Panc1 (cell line): ENCODE data around the gene GGT6. TPM values are rescaled to one million over a fixed set of nuclear protein-coding genes. Genes with fewer than 3 reads are reported as not detected.

Experiments
- ATAC-seq: fragments of 200-7000 bp; cut with Tn5 transposase; 2 replicates; pipeline ENCODE4 v1.9.1; 2020; ENCODE audit warnings: mild to moderate bottlenecking, moderate library complexity
- BruUV-seq: library from RNA; stranded (reverse); fragments of 400-500 nt; replicated peaks from 2 replicates; lab custom pipeline; 2021; lab: Mats Ljungman, UMichigan
- CTCF ChIA-PET: fragments of 300-600 bp; sonication (Branson Sonifier 250); formaldehyde crosslinking; loops from one replicate; lab custom pipeline; 2022; ENCODE audit warnings: antibody characterized with exemption; lab: Charles Lee
- POLR2A ChIA-PET: fragments of 300-600 bp; sonication (Branson Sonifier 250); formaldehyde crosslinking; loops from one replicate; lab custom pipeline; 2022; ENCODE audit warnings: antibody characterized with exemption; lab: Charles Lee
- DNase-seq: peaks from one replicate; pipeline ENCODE4 v3.0.0-alpha.2; 2010; ENCODE audit warnings: low read depth, low spot score
- H3K27ac ChIP-seq: 2 replicates; pipeline ENCODE4 v1.5.1; 2011; ENCODE audit warnings: mild to moderate bottlenecking, low read length, inconsistent platforms
- H3K27me3 ChIP-seq: fragments of 200-500 bp; sonication (Bioruptor generic); 2 replicates; pipeline ENCODE4 v1.6.0; 2014; ENCODE audit warnings: low read length, inconsistent platforms; ENCODE audit not compliant: control insufficient read depth, insufficient read depth
- H3K36me3 ChIP-seq: fragments of 200-500 bp; sonication (Bioruptor generic); 2 replicates; pipeline ENCODE4 v1.5.1; 2014; ENCODE audit warnings: inconsistent platforms, mild to moderate bottlenecking, low read length, moderate library complexity; ENCODE audit not compliant: control insufficient read depth, insufficient read depth
- H3K4me1 ChIP-seq: 2 replicates; pipeline ENCODE4 v1.5.1; 2011; ENCODE audit warnings: inconsistent platforms, mild to moderate bottlenecking, low read length, moderate library complexity; ENCODE audit not compliant: control insufficient read depth, insufficient read depth
- H3K4me3 ChIP-seq, 2 experiments: 2 replicates each; pipeline ENCODE4 v1.5.1; 2011 to 2012; ENCODE audit warnings: low read depth in 2 of 2, low read length in 2 of 2, mild to moderate bottlenecking in 2 of 2, inconsistent platforms in 1 of 2, moderate library complexity in 1 of 2
- H3K9me3 ChIP-seq: fragments of 200-500 bp; sonication (Bioruptor generic); 2 replicates; pipeline ENCODE4 v1.5.1; 2014; ENCODE audit warnings: low read depth, mild to moderate bottlenecking, inconsistent platforms, low read length, moderate library complexity; ENCODE audit not compliant: control insufficient read depth, insufficient read depth
- POLR2AphosphoS5 ChIP-seq: IDR thresholded peaks from 2 replicates; pipeline ENCODE4 v1.6.1; 2012; ENCODE audit warnings: mild to moderate bottlenecking, low read depth, low read length, moderate library complexity
- REST ChIP-seq, 2 experiments: IDR thresholded peaks; 2 replicates each; pipeline ENCODE4 v1.6.1; 2011 to 2012; ENCODE audit warnings: low read depth in 2 of 2, control low read depth in 1 of 2, low read length in 1 of 2, mild to moderate bottlenecking in 1 of 2, moderate library complexity in 1 of 2; ENCODE audit not compliant: insufficient read depth in 1 of 2
- SIN3A ChIP-seq: IDR thresholded peaks from 2 replicates; pipeline ENCODE4 v1.6.1; 2012; ENCODE audit warnings: low read depth, mild to moderate bottlenecking, low read length, moderate library complexity, borderline replicate concordance; ENCODE audit not compliant: insufficient read depth
- TCF7L2 ChIP-seq: IDR thresholded peaks from 2 replicates; pipeline ENCODE4 v1.6.1; 2011; ENCODE audit warnings: mild to moderate bottlenecking, low read depth, low read length, inconsistent platforms
- in situ Hi-C: cut with HindIII; loops from 2 replicates; pipeline ENCODE4 v1.10.0; 2016; ENCODE audit warnings: low sequenced_read_pairs, low pct_unique_long_range_greater_than_20kb
- intact Hi-C: fragments of 100-400 bp; cut with micrococcal nuclease; formaldehyde crosslinking; loops from one replicate; pipeline ENCODE4 v1.10.0; 2022; ENCODE audit not compliant: unreplicated experiment
- total RNA-seq: library from RNA; stranded (reverse); gene quantifications from one replicate; pipeline ENCODE4 v1.2.1, GENCODE V29; 2021; ENCODE audit not compliant: unreplicated experiment
- TF ChIP-seq, protein P1 (sequence below): fragments of 450-650 bp; IDR thresholded peaks from 2 replicates; pipeline ENCODE4 v1.5.1; 2017; ENCODE audit warnings: mild to moderate bottlenecking

Gene GGT6
- total RNA-seq, 1 experiment from 2014 or later, result not detected

- DNase-seq, result no peak
- CTCF ChIA-PET, result interaction anchor here (0.9 kb wide), 1 partner anchor 10 kb away, joined by 15 read pairs; no protein-coding TSS in a partner anchor
- BruUV-seq, result no TSS peak
These were observed 2.6 kb downstream of the GGT6 start for GRCh38 chr17:4557626-4558346.

DNA sequence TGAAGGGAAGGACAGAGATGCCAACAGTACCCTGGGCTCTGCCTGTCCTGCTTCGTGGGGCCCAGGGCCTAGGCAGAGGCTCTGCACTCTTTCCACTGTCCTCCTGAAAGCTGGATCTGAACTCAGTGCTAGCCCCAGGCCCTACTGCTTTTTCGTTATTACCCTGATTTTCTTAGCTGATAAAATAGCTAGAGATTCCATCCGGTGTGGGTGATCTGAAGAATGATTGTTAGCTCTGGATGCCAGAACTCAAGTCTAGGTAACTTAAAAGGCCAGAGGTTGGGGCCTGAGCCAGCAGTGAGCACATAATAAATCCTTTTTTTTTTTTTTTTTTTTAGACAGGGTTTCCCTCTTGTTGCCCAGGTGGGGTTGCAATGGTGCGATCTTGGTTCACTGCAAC lies 3.4 kb downstream of the GGT6 start:
- H3K27ac ChIP-seq, result no peak overlapping the region
- H3K27me3 ChIP-seq, result no peaks in the 10 kb centered on the region
- peaks cover 15% of the 10 kb centered on the region for H3K4me1 ChIP-seq
- CTCF ChIA-PET, result interaction anchor here (0.5 to 0.9 kb wide), 2 partner anchors 11 to 125 kb away, joined by 5 to 15 read pairs; no protein-coding TSS in a partner anchor
- no peak for TF ChIP-seq TCF7L2
- no peak for TF ChIP-seq SIN3A
- TF ChIP-seq, protein P1, sequence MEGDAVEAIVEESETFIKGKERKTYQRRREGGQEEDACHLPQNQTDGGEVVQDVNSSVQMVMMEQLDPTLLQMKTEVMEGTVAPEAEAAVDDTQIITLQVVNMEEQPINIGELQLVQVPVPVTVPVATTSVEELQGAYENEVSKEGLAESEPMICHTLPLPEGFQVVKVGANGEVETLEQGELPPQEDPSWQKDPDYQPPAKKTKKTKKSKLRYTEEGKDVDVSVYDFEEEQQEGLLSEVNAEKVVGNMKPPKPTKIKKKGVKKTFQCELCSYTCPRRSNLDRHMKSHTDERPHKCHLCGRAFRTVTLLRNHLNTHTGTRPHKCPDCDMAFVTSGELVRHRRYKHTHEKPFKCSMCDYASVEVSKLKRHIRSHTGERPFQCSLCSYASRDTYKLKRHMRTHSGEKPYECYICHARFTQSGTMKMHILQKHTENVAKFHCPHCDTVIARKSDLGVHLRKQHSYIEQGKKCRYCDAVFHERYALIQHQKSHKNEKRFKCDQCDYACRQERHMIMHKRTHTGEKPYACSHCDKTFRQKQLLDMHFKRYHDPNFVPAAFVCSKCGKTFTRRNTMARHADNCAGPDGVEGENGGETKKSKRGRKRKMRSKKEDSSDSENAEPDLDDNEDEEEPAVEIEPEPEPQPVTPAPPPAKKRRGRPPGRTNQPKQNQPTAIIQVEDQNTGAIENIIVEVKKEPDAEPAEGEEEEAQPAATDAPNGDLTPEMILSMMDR, result no peak
- no peak for TF ChIP-seq REST (IDR thresholded peaks at IDR 0.05; ENCODE audit: insufficient read depth in 1 of 2, low read depth in 2 of 2, low read length in 1 of 2)
- no peak for TF ChIP-seq POLR2AphosphoS5
- DNase-seq (no peak), ATAC-seq (no peak)
- H3K9me3 ChIP-seq, result no peaks in the 10 kb centered on the region
- no peak overlapping the region for H3K4me3 ChIP-seq
- in situ Hi-C loops, result no loop called here
- no TSS peak for BruUV-seq
- peaks cover 2% of the 10 kb centered on the region for H3K36me3 ChIP-seq
- POLR2A ChIA-PET, result no interaction called here
- intact Hi-C loops, result no loop called here

More at GRCh38 chr17:4557626-4558346, 2.6 kb downstream of the GGT6 start:
- no peak overlapping the region for H3K4me3 ChIP-seq
- in situ Hi-C loops (no loop called here), intact Hi-C loops (no loop called here)
- TF ChIP-seq SIN3A, result no peak
- no peak for TF ChIP-seq POLR2AphosphoS5
- TF ChIP-seq REST (IDR thresholded peaks at IDR 0.05; ENCODE audit: insufficient read depth in 1 of 2, low read depth in 2 of 2, low read length in 1 of 2), result no peak
- no peak for TF ChIP-seq TCF7L2
- TF ChIP-seq, protein P1, result no peak
- H3K4me1 ChIP-seq, result peaks cover 15% of the 10 kb centered on the region
- peaks cover 2% of the 10 kb centered on the region for H3K36me3 ChIP-seq
- H3K9me3 ChIP-seq, result no peaks in the 10 kb centered on the region
- no peak overlapping the region for H3K27ac ChIP-seq
- no peaks in the 10 kb centered on the region for H3K27me3 ChIP-seq
- POLR2A ChIA-PET, result no interaction called here
- no peak for ATAC-seq
